ENCODE measurements around the gene TEKT2.

DNA sequence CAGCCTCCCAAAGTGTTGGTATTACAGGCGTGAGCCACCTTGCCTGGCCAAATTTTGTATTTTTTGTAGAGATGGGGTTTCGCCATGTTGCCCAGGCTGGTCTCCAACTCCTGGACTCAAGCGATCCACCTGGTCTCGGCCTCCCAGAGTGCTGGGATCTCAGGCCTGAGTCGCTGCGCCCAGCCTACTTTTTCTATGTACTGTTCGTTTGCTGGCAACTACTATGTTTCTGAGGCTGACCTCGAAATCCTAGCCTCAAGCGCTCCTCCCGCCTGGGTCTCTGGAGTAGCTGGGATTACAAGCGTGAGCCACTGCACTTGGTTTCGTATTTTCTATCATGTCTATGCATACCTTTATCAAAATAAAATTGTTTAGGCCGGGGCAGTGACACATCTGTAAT is 675 bp upstream of the TEKT2 start:
- no peak for TF ChIP-seq CTCF (IDR thresholded peaks at IDR 0.05)
- TF ChIP-seq EP300 (IDR thresholded peaks at IDR 0.05): no peak
- TF ChIP-seq POLR2A (IDR thresholded peaks at IDR 0.05): no peak
